Measurements from ENCODE around the gene KRT40. TPM values are rescaled to one million over a fixed set of nuclear protein-coding genes. Genes with fewer than 3 reads are reported as not detected.

Gene KRT40
- total RNA-seq, 5 donors from 2014 or later (not counting 1 experiment from before 2014, with no cell fraction given), result not detected

DNA sequence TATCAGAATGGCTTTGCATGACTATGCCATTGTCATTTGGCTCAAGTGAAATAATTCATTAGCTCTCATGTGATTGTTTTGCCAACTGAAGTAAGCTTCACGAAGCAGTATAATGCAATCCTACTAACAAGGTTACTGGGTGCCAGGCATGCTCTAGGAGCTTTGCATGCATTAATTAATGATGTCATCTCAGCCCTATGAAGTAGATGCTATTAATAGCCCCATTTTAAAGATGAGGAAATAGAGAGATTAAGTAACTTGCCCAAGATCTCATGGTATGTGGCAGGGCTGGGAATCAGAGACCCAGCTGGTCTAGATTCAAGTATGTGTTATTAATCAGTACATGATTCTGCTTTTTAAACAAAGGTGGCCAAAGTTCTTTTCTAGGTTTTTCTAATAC is 31.5 kb downstream of the KRT40 start:
- Histone ChIP-seq H3K36me3 (ENCODE audit: control insufficient read depth in 2 of 2, extremely low read depth in 1 of 2, insufficient read depth in 1 of 2, low read length in 1 of 2) (no peaks in the 10 kb centered on the region), H3K9me3 (no peaks in the 10 kb centered on the region), H3K4me3 (ENCODE audit: control insufficient read depth in 1 of 2, extremely low read depth in 1 of 2, low read length in 1 of 2) (no peak overlapping the region), H3K27me3 (replicated peaks in 1 of 2; ENCODE audit: control insufficient read depth in 2 of 2, extremely low read depth in 1 of 2, insufficient read depth in 2 of 2, low read length in 1 of 2) (peaks cover 10 to 11% of the 10 kb centered on the region in 2 experiments), H3K27ac (ENCODE audit: low read length) (no peak overlapping the region), H3K4me1 (ENCODE audit: control insufficient read depth in 1 of 2, extremely low read depth in 1 of 2, insufficient read depth in 2 of 2, low read length in 2 of 2) (no peaks in the 10 kb centered on the region)
- ChIA-PET CTCF (no interaction called here), POLR2A (no interaction called here)
- no peaks in the 10 kb centered on the region for H3K9me3 Mint-ChIP-seq
- H3K27ac Mint-ChIP-seq, result no peak overlapping the region
- no peak overlapping the region for H3K4me3 Mint-ChIP-seq
- WGBS (ENCODE audit: insufficient coverage), result 71% methylated on average over 1 of the region's 1 CpG
- H3K27me3 Mint-ChIP-seq, result peaks cover 47 to 67% of the 10 kb centered on the region in 2 donors
- ATAC-seq (replicated peaks in 1 of 4) (no peak), DNase-seq (no peak)
- peaks cover 0 to 2% (median 0%) of the 10 kb centered on the region in 3 donors for H3K4me1 Mint-ChIP-seq
- H3K36me3 Mint-ChIP-seq, result no peaks in the 10 kb centered on the region

GRCh38 chr17:40952154-40952553 is 32.0 kb downstream of the KRT40 start:
- no CpG with 5 or more reads among the region's 2 CpGs for WGBS (ENCODE audit: insufficient coverage)
- POLR2A ChIA-PET, result no interaction called here
- DNase-seq, result no peak
- H3K4me1 ChIP-seq (ENCODE audit: control insufficient read depth in 1 of 2, extremely low read depth in 1 of 2, insufficient read depth in 2 of 2, low read length in 2 of 2), result no peaks in the 10 kb centered on the region
- H3K9me3 Mint-ChIP-seq, result no peaks in the 10 kb centered on the region
- no peak overlapping the region for H3K4me3 ChIP-seq (ENCODE audit: control insufficient read depth in 1 of 2, extremely low read depth in 1 of 2, low read length in 1 of 2)
- ATAC-seq (replicated peaks in 1 of 4), result no peak
- H3K4me3 Mint-ChIP-seq, result no peak overlapping the region
- H3K36me3 Mint-ChIP-seq, result no peaks in the 10 kb centered on the region
- no peaks in the 10 kb centered on the region for H3K36me3 ChIP-seq (ENCODE audit: control insufficient read depth in 2 of 2, extremely low read depth in 1 of 2, insufficient read depth in 1 of 2, low read length in 1 of 2)
- CTCF ChIA-PET, result no interaction called here
- H3K27me3 Mint-ChIP-seq, result peaks cover 50 to 70% of the 10 kb centered on the region in 2 donors
- H3K9me3 ChIP-seq, result no peaks in the 10 kb centered on the region
- H3K27me3 ChIP-seq (replicated peaks in 1 of 2; ENCODE audit: control insufficient read depth in 2 of 2, extremely low read depth in 1 of 2, insufficient read depth in 2 of 2, low read length in 1 of 2), result peaks cover 10 to 11% of the 10 kb centered on the region in 2 experiments
- no peak overlapping the region for H3K27ac ChIP-seq (ENCODE audit: low read length)
- H3K4me1 Mint-ChIP-seq, result peaks cover 0 to 2% (median 0%) of the 10 kb centered on the region in 3 donors
- H3K27ac Mint-ChIP-seq, result no peak overlapping the region

DNA sequence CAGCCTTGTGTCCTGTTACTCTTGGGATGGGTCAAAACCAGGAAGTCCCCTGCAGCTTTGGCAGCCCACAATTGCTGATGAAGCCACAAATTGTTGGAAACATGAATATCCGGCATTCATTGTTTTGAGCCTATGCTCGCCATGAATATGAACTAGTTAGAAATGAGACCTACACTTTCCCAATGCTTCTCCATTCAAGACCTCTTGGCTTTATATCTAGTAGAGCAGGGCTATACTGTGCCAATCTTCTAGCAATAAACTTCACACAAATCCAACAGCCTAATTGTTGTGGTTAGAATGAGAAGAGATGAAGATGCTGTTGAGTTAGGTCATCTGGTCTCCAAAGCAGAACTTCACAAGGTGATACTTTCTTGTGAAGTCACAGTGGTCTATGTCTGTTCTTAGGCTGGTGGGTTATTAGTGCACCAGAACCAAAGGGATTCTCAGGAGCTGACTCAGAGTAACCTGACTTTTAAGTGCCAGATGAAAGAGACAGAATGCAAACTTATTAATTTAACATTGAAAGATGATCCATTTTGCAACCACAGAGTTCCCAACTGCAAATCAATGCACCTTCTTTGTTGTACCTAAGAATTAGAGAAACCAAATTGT is 33.0 kb downstream of the KRT40 start:
- Histone ChIP-seq H3K4me1 (ENCODE audit: control insufficient read depth in 1 of 2, extremely low read depth in 1 of 2, insufficient read depth in 2 of 2, low read length in 2 of 2) (no peaks in the 10 kb centered on the region), H3K36me3 (ENCODE audit: control insufficient read depth in 2 of 2, extremely low read depth in 1 of 2, insufficient read depth in 1 of 2, low read length in 1 of 2) (no peaks in the 10 kb centered on the region), H3K4me3 (ENCODE audit: control insufficient read depth in 1 of 2, extremely low read depth in 1 of 2, low read length in 1 of 2) (no peak overlapping the region), H3K27ac (ENCODE audit: low read length) (no peak overlapping the region), H3K27me3 (replicated peaks in 1 of 2; ENCODE audit: control insufficient read depth in 2 of 2, extremely low read depth in 1 of 2, insufficient read depth in 2 of 2, low read length in 1 of 2) (peaks cover 10 to 11% of the 10 kb centered on the region in 2 experiments), H3K9me3 (no peaks in the 10 kb centered on the region)
- H3K4me3 Mint-ChIP-seq, result no peak overlapping the region
- H3K9me3 Mint-ChIP-seq, result no peaks in the 10 kb centered on the region
- ChIA-PET CTCF (no interaction called here), POLR2A (no interaction called here)
- DNase-seq (no peak), ATAC-seq (replicated peaks in 1 of 4) (no peak)
- peaks cover 53 to 78% of the 10 kb centered on the region in 2 donors for H3K27me3 Mint-ChIP-seq
- H3K4me1 Mint-ChIP-seq, result peaks cover 0 to 2% (median 0%) of the 10 kb centered on the region in 3 donors
- H3K27ac Mint-ChIP-seq, result no peak overlapping the region
- H3K36me3 Mint-ChIP-seq, result no peaks in the 10 kb centered on the region
- WGBS (ENCODE audit: insufficient coverage), result no CpG with 5 or more reads among the region's 2 CpGs

DNA sequence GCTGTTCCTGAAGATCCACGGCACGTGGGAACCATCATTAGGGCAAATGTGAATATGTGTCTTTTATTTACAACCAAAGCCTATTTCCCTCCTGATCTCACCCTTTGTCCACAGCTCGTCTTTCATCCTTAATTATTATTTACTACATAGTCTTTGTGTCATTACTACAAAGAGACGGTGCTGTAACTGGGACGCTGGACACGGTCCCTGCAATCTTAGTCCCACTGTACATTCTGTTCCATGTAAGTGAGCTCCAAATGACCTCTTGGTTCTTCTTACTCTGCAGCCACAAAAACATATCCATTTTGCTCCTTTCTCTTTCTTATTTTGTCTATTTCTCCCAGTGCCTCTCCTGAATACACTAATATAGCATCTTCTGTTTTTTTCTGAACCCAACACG is 34.0 kb downstream of the KRT40 start:
- no peak overlapping the region for H3K27ac ChIP-seq (ENCODE audit: low read length)
- H3K36me3 Mint-ChIP-seq, result no peaks in the 10 kb centered on the region
- no peaks in the 10 kb centered on the region for H3K36me3 ChIP-seq (ENCODE audit: control insufficient read depth in 2 of 2, extremely low read depth in 1 of 2, insufficient read depth in 1 of 2, low read length in 1 of 2)
- no peak overlapping the region for H3K4me3 Mint-ChIP-seq
- H3K9me3 Mint-ChIP-seq, result no peaks in the 10 kb centered on the region
- H3K27me3 Mint-ChIP-seq, result peaks cover 56 to 82% of the 10 kb centered on the region in 2 donors
- DNase-seq (no peak), ATAC-seq (replicated peaks in 1 of 4) (no peak)
- no peak overlapping the region for H3K4me3 ChIP-seq (ENCODE audit: control insufficient read depth in 1 of 2, extremely low read depth in 1 of 2, low read length in 1 of 2)
- H3K27ac Mint-ChIP-seq, result no peak overlapping the region
- ChIA-PET POLR2A (interaction anchor here in 1 of 2 donors (0.7 kb wide), 1 partner anchor 18 kb away, joined by 5 read pairs; no protein-coding TSS in a partner anchor), CTCF (no interaction called here)
- H3K9me3 ChIP-seq, result no peaks in the 10 kb centered on the region
- WGBS (ENCODE audit: insufficient coverage), result 100% methylated on average over 3 of the region's 7 CpGs
- H3K4me1 ChIP-seq (ENCODE audit: control insufficient read depth in 1 of 2, extremely low read depth in 1 of 2, insufficient read depth in 2 of 2, low read length in 2 of 2), result no peaks in the 10 kb centered on the region
- peaks cover 0 to 2% (median 0%) of the 10 kb centered on the region in 3 donors for H3K4me1 Mint-ChIP-seq
- H3K27me3 ChIP-seq (replicated peaks in 1 of 2; ENCODE audit: control insufficient read depth in 2 of 2, extremely low read depth in 1 of 2, insufficient read depth in 2 of 2, low read length in 1 of 2), result peaks cover 10 to 17% of the 10 kb centered on the region in 2 experiments

- ChIA-PET POLR2A (interaction anchor here in 1 of 2 donors (0.7 kb wide), 1 partner anchor 17 kb away, joined by 5 read pairs; no protein-coding TSS in a partner anchor), CTCF (no interaction called here)
- peaks cover 10 to 20% of the 10 kb centered on the region in 2 experiments for H3K27me3 ChIP-seq (replicated peaks in 1 of 2; ENCODE audit: control insufficient read depth in 2 of 2, extremely low read depth in 1 of 2, insufficient read depth in 2 of 2, low read length in 1 of 2)
- no peaks in the 10 kb centered on the region for H3K36me3 Mint-ChIP-seq
- no peaks in the 10 kb centered on the region for H3K4me1 ChIP-seq (ENCODE audit: control insufficient read depth in 1 of 2, extremely low read depth in 1 of 2, insufficient read depth in 2 of 2, low read length in 2 of 2)
- H3K27me3 Mint-ChIP-seq, result peaks cover 61 to 81% of the 10 kb centered on the region in 2 donors
- no peaks in the 10 kb centered on the region for H3K9me3 Mint-ChIP-seq
- H3K36me3 ChIP-seq (ENCODE audit: control insufficient read depth in 2 of 2, extremely low read depth in 1 of 2, insufficient read depth in 1 of 2, low read length in 1 of 2), result no peaks in the 10 kb centered on the region
- peaks cover 0 to 2% (median 0%) of the 10 kb centered on the region in 3 donors for H3K4me1 Mint-ChIP-seq
- ATAC-seq (replicated peaks in 1 of 4) (no peak), DNase-seq (no peak)
- H3K4me3 ChIP-seq (ENCODE audit: control insufficient read depth in 1 of 2, extremely low read depth in 1 of 2, low read length in 1 of 2), result no peak overlapping the region
- H3K4me3 Mint-ChIP-seq, result no peak overlapping the region
- H3K27ac Mint-ChIP-seq, result no peak overlapping the region
- 61% methylated on average over 10 of the region's 10 CpGs for WGBS (ENCODE audit: insufficient coverage)
- H3K27ac ChIP-seq (ENCODE audit: low read length), result no peak overlapping the region
- H3K9me3 ChIP-seq, result no peaks in the 10 kb centered on the region
Measured at GRCh38 chr17:40949418-40949817, 34.7 kb downstream of the KRT40 start.

DNA sequence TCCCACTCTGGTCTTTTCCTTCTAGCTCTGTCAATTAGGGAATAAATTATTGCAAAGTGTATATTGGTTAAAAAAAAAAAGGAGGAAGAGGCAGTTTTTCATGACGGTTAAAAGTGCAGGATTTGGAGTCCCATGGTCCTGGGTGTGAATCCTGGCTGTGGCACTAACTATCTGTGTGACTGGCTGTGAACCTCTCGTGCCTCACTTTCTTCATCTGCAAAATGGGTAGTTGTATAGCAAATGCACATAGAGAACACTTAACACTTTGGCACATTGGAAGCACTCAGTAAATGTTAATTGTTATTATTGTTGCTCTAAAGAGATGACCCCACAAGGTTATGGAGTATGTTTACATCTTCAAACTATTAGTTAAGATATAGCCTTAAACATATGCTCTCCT is 36.2 kb downstream of the KRT40 start:
- H3K27ac Mint-ChIP-seq, result no peak overlapping the region
- WGBS (ENCODE audit: insufficient coverage), result no CpG with 5 or more reads among the region's 2 CpGs
- Histone ChIP-seq H3K27ac (ENCODE audit: low read length) (no peak overlapping the region), H3K4me3 (ENCODE audit: control insufficient read depth in 1 of 2, extremely low read depth in 1 of 2, low read length in 1 of 2) (no peak overlapping the region), H3K27me3 (replicated peaks in 1 of 2; ENCODE audit: control insufficient read depth in 2 of 2, extremely low read depth in 1 of 2, insufficient read depth in 2 of 2, low read length in 1 of 2) (peaks cover 10 to 20% of the 10 kb centered on the region in 2 experiments), H3K36me3 (ENCODE audit: control insufficient read depth in 2 of 2, extremely low read depth in 1 of 2, insufficient read depth in 1 of 2, low read length in 1 of 2) (no peaks in the 10 kb centered on the region), H3K4me1 (ENCODE audit: control insufficient read depth in 1 of 2, extremely low read depth in 1 of 2, insufficient read depth in 2 of 2, low read length in 2 of 2) (no peaks in the 10 kb centered on the region), H3K9me3 (no peaks in the 10 kb centered on the region)
- CTCF ChIA-PET, result no interaction called here
- DNase-seq (no peak), ATAC-seq (replicated peaks in 1 of 4) (no peak)
- H3K36me3 Mint-ChIP-seq, result no peaks in the 10 kb centered on the region
- H3K4me3 Mint-ChIP-seq, result no peak overlapping the region
- POLR2A ChIA-PET, result no interaction called here
- peaks cover 65 to 77% of the 10 kb centered on the region in 2 donors for H3K27me3 Mint-ChIP-seq
- H3K9me3 Mint-ChIP-seq, result no peaks in the 10 kb centered on the region
- H3K4me1 Mint-ChIP-seq, result peaks cover 0 to 2% (median 0%) of the 10 kb centered on the region in 3 donors

All from T-cell (primary cell).